GM19238 (cell line): ENCODE data around the gene HOXA4.

Source experiments
- DNase-seq: peaks from one replicate; pipeline ENCODE4 v3.0.0; 2011; ENCODE audit warnings: low spot score; ENCODE audit not compliant: insufficient read length

The HOXA4 gene

GRCh38 chr7:27117887-27118491, 12.6 kb downstream of the HOXA4 start:
- no peak for DNase-seq

- DNase-seq, result no peak
Observed at GRCh38 chr7:27116962-27117886, 13.3 kb downstream of the HOXA4 start.

- no peak for DNase-seq
Observed at GRCh38 chr7:27116031-27116961, 14.3 kb downstream of the HOXA4 start.

GRCh38 chr7:27115221-27116026, 15.1 kb downstream of the HOXA4 start:
- DNase-seq, result no peak

- no peak for DNase-seq
Observed at GRCh38 chr7:27114881-27115220, 15.7 kb downstream of the HOXA4 start.

GRCh38 chr7:27113991-27114769, 16.4 kb downstream of the HOXA4 start:
- DNase-seq, result no peak

GRCh38 chr7:27112955-27113949, 17.3 kb downstream of the HOXA4 start:
- no peak for DNase-seq

- DNase-seq, result no peak
Observed at GRCh38 chr7:27112361-27112760, 18.2 kb downstream of the HOXA4 start.

- no peak for DNase-seq
Observed at GRCh38 chr7:27111751-27112277, 18.7 kb downstream of the HOXA4 start.

- no peak for DNase-seq
Observed at GRCh38 chr7:27111042-27111750, 19.4 kb downstream of the HOXA4 start.

- DNase-seq, result no peak
Observed at GRCh38 chr7:27110186-27111031, 20.1 kb downstream of the HOXA4 start.

- DNase-seq, result no peak
Observed at GRCh38 chr7:27109466-27110185, 20.9 kb downstream of the HOXA4 start.

- no peak for DNase-seq
Observed at GRCh38 chr7:27108390-27109127, 22.0 kb downstream of the HOXA4 start.

GRCh38 chr7:27107391-27108381, 22.9 kb downstream of the HOXA4 start:
- DNase-seq, result no peak

- no peak for DNase-seq
Observed at GRCh38 chr7:27106901-27107240, 23.7 kb downstream of the HOXA4 start.
